Right lobe of liver (tissue), 4 donors: ENCODE results near the gene BDKRB2.

Experiments
- POLR2A ChIP-seq: fragments of 450-650 bp; IDR thresholded peaks from one replicate; pipeline ENCODE4 v1.6.1; 2017; ENCODE audit warnings: antibody characterized with exemption, mild to moderate bottlenecking
- TF ChIP-seq, protein P1 (sequence below), 4 donors: fragments of 200-600 bp in 3 of 4; fragments of 450-650 bp in 1 of 4; IDR thresholded peaks; one replicate each; pipeline versions ENCODE4 v1.5.1 to v1.8.0; 2016 to 2022; ENCODE audit warnings: antibody characterized with exemption in 4 of 4, mild to moderate bottlenecking in 2 of 4
- donor health status: DM: no; HTN: no; CAD: no.
- donor health status: DM: no; HTN: no; CAD: no.
- donor health status: DM: no; HTN: yes; CAD: no.

DNA sequence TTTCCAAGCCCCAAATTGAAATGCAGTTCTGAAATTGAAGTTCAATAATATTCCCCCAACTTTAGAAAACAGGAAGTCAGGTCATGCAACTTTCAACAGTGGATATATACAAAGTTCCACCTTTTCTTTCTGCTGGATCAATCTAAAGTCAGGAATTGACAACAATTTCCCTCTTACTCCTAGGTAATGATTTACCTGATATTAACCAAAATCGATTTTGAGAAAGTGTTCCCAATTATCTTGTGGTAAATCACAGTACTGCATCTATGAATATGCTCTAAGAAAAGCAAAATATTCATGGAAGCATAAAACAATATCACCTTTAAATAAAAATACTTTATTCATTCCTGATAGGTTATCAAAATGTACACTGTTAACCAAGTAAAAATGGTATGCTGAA, 79.8 kb downstream of the BDKRB2 start:
- TF ChIP-seq, protein P1, sequence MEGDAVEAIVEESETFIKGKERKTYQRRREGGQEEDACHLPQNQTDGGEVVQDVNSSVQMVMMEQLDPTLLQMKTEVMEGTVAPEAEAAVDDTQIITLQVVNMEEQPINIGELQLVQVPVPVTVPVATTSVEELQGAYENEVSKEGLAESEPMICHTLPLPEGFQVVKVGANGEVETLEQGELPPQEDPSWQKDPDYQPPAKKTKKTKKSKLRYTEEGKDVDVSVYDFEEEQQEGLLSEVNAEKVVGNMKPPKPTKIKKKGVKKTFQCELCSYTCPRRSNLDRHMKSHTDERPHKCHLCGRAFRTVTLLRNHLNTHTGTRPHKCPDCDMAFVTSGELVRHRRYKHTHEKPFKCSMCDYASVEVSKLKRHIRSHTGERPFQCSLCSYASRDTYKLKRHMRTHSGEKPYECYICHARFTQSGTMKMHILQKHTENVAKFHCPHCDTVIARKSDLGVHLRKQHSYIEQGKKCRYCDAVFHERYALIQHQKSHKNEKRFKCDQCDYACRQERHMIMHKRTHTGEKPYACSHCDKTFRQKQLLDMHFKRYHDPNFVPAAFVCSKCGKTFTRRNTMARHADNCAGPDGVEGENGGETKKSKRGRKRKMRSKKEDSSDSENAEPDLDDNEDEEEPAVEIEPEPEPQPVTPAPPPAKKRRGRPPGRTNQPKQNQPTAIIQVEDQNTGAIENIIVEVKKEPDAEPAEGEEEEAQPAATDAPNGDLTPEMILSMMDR (IDR thresholded peaks at IDR 0.05) = peak in 2 of 4 donors; percentile 24 to 55
- no peak for TF ChIP-seq POLR2A
